IMR-90 (cell line): ENCODE results near the gene TMEM176B. TPM values are rescaled to one million over a fixed set of nuclear protein-coding genes. Genes with fewer than 3 reads are reported as not detected.

Experiments used
- ATAC-seq: fragments of 200-7000 bp; cut with Tn5 transposase; 2 replicates; pipeline ENCODE4 v1.9.1; 2020; ENCODE audit warnings: low read depth, mild to moderate bottlenecking, moderate library complexity
- BruUV-seq: library from RNA; stranded (reverse); fragments of 400-500 nt; replicated peaks from 2 replicates; lab custom pipeline; 2021; lab: Mats Ljungman, UMichigan
- CTCF ChIA-PET: fragments of 300-600 bp; formaldehyde crosslinking; extraction: SDS; loops from one replicate; lab custom pipeline; 2021; ENCODE audit warnings: antibody characterized with exemption; lab: Yijun Ruan, JAX
- POLR2A ChIA-PET: fragments of 300-600 bp; sonication (Branson Sonifier 250); formaldehyde crosslinking; loops from one replicate; lab custom pipeline; 2022; ENCODE audit warnings: antibody characterized with exemption; ENCODE audit not compliant: unreplicated experiment; lab: Charles Lee
- DNase-seq: peaks from one replicate; pipeline ENCODE4 v3.0.0; 2013
- H2AFZ ChIP-seq: replicated peaks from 2 replicates; pipeline ENCODE3; 2013; ENCODE audit warnings: low read length, mild to moderate bottlenecking; ENCODE audit not compliant: poor library complexity
- H2AK5ac ChIP-seq: 2 replicates; pipeline ENCODE4 v1.6.1; 2013; ENCODE audit warnings: low read depth, low read length, inconsistent platforms
- H2AK9ac ChIP-seq: replicated peaks from 2 replicates; pipeline ENCODE3; 2013; ENCODE audit warnings: mild to moderate bottlenecking, low read depth, low read length, moderate library complexity; ENCODE audit not compliant: poor library complexity
- H2BK120ac ChIP-seq: 2 replicates; pipeline ENCODE4 v1.6.1; 2013; ENCODE audit warnings: low read depth, low read length, inconsistent platforms
- H2BK15ac ChIP-seq: 3 replicates; pipeline ENCODE4 v1.6.1; 2013; ENCODE audit warnings: low read depth, low read length, inconsistent platforms
- H2BK20ac ChIP-seq: 2 replicates; pipeline ENCODE4 v1.6.1; 2013; ENCODE audit warnings: low read depth, mild to moderate bottlenecking, inconsistent platforms, low read length, moderate library complexity
- H2BK5ac ChIP-seq: 2 replicates; pipeline ENCODE4 v1.6.1; 2013; ENCODE audit warnings: mild to moderate bottlenecking, low read depth, low read length, inconsistent platforms; ENCODE audit not compliant: poor library complexity, severe bottlenecking
- H3K14ac ChIP-seq: replicated peaks from 2 replicates; pipeline ENCODE4 v1.6.1; 2013; ENCODE audit warnings: low read depth, low read length, inconsistent platforms
- H3K18ac ChIP-seq: 2 replicates; pipeline ENCODE4 v1.6.1; 2013; ENCODE audit warnings: low read depth, low read length, control low read depth
- H3K23ac ChIP-seq: 2 replicates; pipeline ENCODE4 v1.6.1; 2013; ENCODE audit warnings: low read depth, low read length, inconsistent platforms
- H3K27ac ChIP-seq: 2 replicates; pipeline ENCODE4 v1.5.1; 2013; ENCODE audit warnings: mild to moderate bottlenecking, control low read depth, low read length; ENCODE audit not compliant: insufficient read depth
- H3K27me3 ChIP-seq: 2 replicates; pipeline ENCODE4 v1.6.1; 2013; ENCODE audit warnings: low read length; ENCODE audit not compliant: control insufficient read depth, insufficient read depth
- H3K36me3 ChIP-seq: 2 replicates; pipeline ENCODE4 v1.6.1; 2013; ENCODE audit warnings: low read length, mixed read lengths; ENCODE audit not compliant: control insufficient read depth, insufficient read depth
- H3K4ac ChIP-seq: 2 replicates; pipeline ENCODE4 v1.6.1; 2013; ENCODE audit warnings: low read depth, low read length, inconsistent platforms
- H3K4me1 ChIP-seq: 2 replicates; pipeline ENCODE4 v1.6.1; 2013; ENCODE audit warnings: low read length, mixed read lengths; ENCODE audit not compliant: control insufficient read depth, insufficient read depth
- H3K4me2 ChIP-seq: 2 replicates; pipeline ENCODE4 v1.6.1; 2013; ENCODE audit warnings: low read depth, mild to moderate bottlenecking, control low read depth, low read length, moderate library complexity
- H3K4me3 ChIP-seq: 2 replicates; pipeline ENCODE4 v1.5.1; 2013; ENCODE audit warnings: low read depth, mild to moderate bottlenecking, control low read depth, low read length, moderate library complexity; ENCODE audit not compliant: insufficient read depth
- H3K56ac ChIP-seq: 2 replicates; pipeline ENCODE4 v1.6.1; 2013; ENCODE audit warnings: low read length, inconsistent platforms; ENCODE audit not compliant: insufficient read depth; ENCODE audit errors: extremely low read depth
- H3K79me1 ChIP-seq, 2 experiments: 2 replicates each; pipeline ENCODE4 v1.6.1; 2013; ENCODE audit warnings: low read length in 2 of 2, inconsistent platforms in 1 of 2, low read depth in 1 of 2
- H3K9ac ChIP-seq: 2 replicates; pipeline ENCODE4 v1.6.1; 2013; ENCODE audit warnings: low read depth, low read length, control low read depth
- H3K9me1 ChIP-seq: 2 replicates; pipeline ENCODE4 v1.6.1; 2013; ENCODE audit warnings: low read length, inconsistent platforms; ENCODE audit not compliant: insufficient read depth
- H3K9me3 ChIP-seq: 2 replicates; pipeline ENCODE4 v1.6.1; 2013; ENCODE audit warnings: low read length; ENCODE audit not compliant: control insufficient read depth, insufficient read depth
- H4K20me1 ChIP-seq: 2 replicates; pipeline ENCODE4 v1.6.1; 2013; ENCODE audit warnings: low read length, inconsistent platforms; ENCODE audit not compliant: insufficient read depth
- H4K5ac ChIP-seq: 2 replicates; pipeline ENCODE4 v1.6.1; 2013; ENCODE audit warnings: mild to moderate bottlenecking, low read depth, low read length, control low read depth
- H4K8ac ChIP-seq, 2 experiments: 2 replicates each; pipeline ENCODE4 v1.6.1; 2013; ENCODE audit warnings: low read depth in 2 of 2, low read length in 2 of 2, control low read depth in 1 of 2, inconsistent platforms in 1 of 2
- H4K91ac ChIP-seq: 2 replicates; pipeline ENCODE4 v1.6.1; 2013; ENCODE audit warnings: low read depth, low read length, inconsistent platforms; ENCODE audit not compliant: insufficient read depth
- CEBPB ChIP-seq: IDR thresholded peaks from 2 replicates; pipeline ENCODE4 v1.6.1; 2012; ENCODE audit warnings: low read depth, low read length, improper control_type of control experiment
- CHD1 ChIP-seq: IDR thresholded peaks from 2 replicates; pipeline ENCODE4 v1.6.1; 2012; ENCODE audit warnings: low read depth, low read length, improper control_type of control experiment
- CTCF ChIP-seq: conservative IDR thresholded peaks from 2 replicates; pipeline ENCODE4 v1.5.1; 2012; ENCODE audit warnings: mild to moderate bottlenecking, low read depth, low read length, improper control_type of control experiment
- ELK1 ChIP-seq: fragments of 150-350 bp; IDR thresholded peaks from 2 replicates; pipeline ENCODE4 v1.6.1; 2016; ENCODE audit warnings: low read depth, mild to moderate bottlenecking, low read length, moderate library complexity, borderline replicate concordance
- FOS ChIP-seq: fragments of 150-350 bp; IDR thresholded peaks from 2 replicates; pipeline ENCODE4 v1.6.1; 2016; ENCODE audit warnings: low read depth, low read length
- MAZ ChIP-seq: IDR thresholded peaks from 2 replicates; pipeline ENCODE4 v1.6.1; 2012; ENCODE audit warnings: low read depth, mild to moderate bottlenecking, low read length, improper control_type of control experiment, moderate library complexity, borderline replicate concordance
- MXI1 ChIP-seq: IDR thresholded peaks from 2 replicates; pipeline ENCODE4 v1.6.1; 2012; ENCODE audit warnings: low read depth, mild to moderate bottlenecking, low read length, moderate library complexity, borderline replicate concordance
- NFE2L2 ChIP-seq: fragments of 150-350 bp; IDR thresholded peaks from 2 replicates; pipeline ENCODE4 v1.6.1; 2016; ENCODE audit warnings: low read depth, mild to moderate bottlenecking, low read length
- RAD21 ChIP-seq: IDR thresholded peaks from 2 replicates; pipeline ENCODE4 v1.6.1; 2012; ENCODE audit warnings: low read length, improper control_type of control experiment
- SMC3 ChIP-seq: fragments of 150-350 bp; IDR thresholded peaks from 2 replicates; pipeline ENCODE4 v1.6.1; 2016; ENCODE audit warnings: low read depth, mild to moderate bottlenecking, antibody characterized with exemption, low read length, moderate library complexity
- WGBS, 2 experiments: methylation state at CpG; one replicate each; pipeline versions ENCODE4 v1.1.5 to v1.1.7; 2013; ENCODE audit warnings: missing lambda C conversion rate in 2 of 2; ENCODE audit not compliant: insufficient read length in 1 of 2; ENCODE audit errors: extremely low coverage in 2 of 2; 5-methylcytosine and 5-hydroxymethylcytosine counted together
- dilution Hi-C: fragments of 300-500 bp; cut with HindIII; formaldehyde crosslinking; loops from one replicate; pipeline ENCODE4 v1.14.3; 2018; ENCODE audit warnings: low sequenced_read_pairs; ENCODE audit not compliant: unreplicated experiment
- in situ Hi-C: fragments of 300-500 bp; cut with MboI; formaldehyde crosslinking; loops from 3 replicates; pipeline ENCODE4 v1.14.3; 2019; ENCODE audit warnings: low sequenced_read_pairs, inconsistent platforms, mixed read lengths
- intact Hi-C: fragments of 100-400 bp; cut with micrococcal nuclease; formaldehyde crosslinking; loops from 2 replicates; pipeline ENCODE4 v1.10.0; 2022
- polyA plus RNA-seq, 3 experiments: library from polyadenylated mRNA; depleted of rRNA; stranded (reverse); fragments of >200 nt; gene quantifications; 2 replicates each; pipeline ENCODE4 v1.2.3, GENCODE V29; 2012; ENCODE audit warnings: low replicate concordance in 1 of 3
- total RNA-seq: library from RNA; depleted of rRNA; stranded (reverse); fragments of >200 nt; gene quantifications from 2 replicates; pipeline ENCODE4 v1.2.3, GENCODE V29; 2012

TMEM176B gene
- total and polyA plus RNA-seq, 2 of the 4 experiments (the other 2 are of a cell fraction), result not detected

DNA sequence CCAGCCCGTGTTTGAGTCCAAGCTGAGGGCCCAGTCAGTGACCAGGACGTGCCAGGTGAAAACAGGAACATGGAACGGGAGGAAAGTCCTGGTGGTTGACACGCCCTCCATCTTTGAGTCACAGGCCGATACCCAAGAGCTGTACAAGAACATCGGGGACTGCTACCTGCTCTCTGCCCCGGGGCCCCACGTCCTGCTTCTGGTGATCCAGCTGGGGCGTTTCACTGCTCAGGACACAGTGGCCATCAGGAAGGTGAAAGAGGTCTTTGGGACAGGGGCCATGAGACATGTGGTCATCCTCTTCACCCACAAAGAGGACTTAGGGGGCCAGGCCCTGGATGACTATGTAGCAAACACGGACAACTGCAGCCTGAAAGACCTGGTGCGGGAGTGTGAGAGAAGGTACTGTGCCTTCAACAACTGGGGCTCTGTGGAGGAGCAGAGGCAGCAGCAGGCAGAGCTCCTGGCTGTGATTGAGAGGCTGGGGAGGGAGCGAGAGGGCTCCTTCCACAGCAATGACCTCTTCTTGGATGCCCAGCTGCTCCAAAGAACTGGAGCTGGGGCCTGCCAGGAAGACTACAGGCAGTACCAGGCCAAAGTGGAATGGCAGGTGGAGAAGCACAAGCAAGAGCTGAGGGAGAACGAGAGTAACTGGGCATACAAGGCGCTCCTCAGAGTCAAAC, 57.7 kb downstream of the TMEM176B start:
- Histone ChIP-seq H3K27ac (no peak overlapping the region), H4K91ac (no peak overlapping the region), H2BK20ac (no peak overlapping the region), H4K8ac (no peak overlapping the region), H4K20me1 (no peaks in the 10 kb centered on the region), H3K9ac (no peak overlapping the region), H2BK15ac (no peak overlapping the region), H3K56ac (no peak overlapping the region), H3K23ac (no peak overlapping the region), H3K36me3 (no peaks in the 10 kb centered on the region), H2AK9ac (no peak overlapping the region), H3K79me1 (no peaks in the 10 kb centered on the region), H3K9me3 (no peaks in the 10 kb centered on the region), H2AFZ (no peak overlapping the region), H2BK5ac (no peak overlapping the region), H3K4me2 (no peak overlapping the region), H3K4me1 (no peaks in the 10 kb centered on the region), H3K9me1 (no peaks in the 10 kb centered on the region), H2BK120ac (no peak overlapping the region), H2AK5ac (no peak overlapping the region), H4K5ac (no peak overlapping the region), H3K4me3 (no peak overlapping the region), H3K27me3 (no peaks in the 10 kb centered on the region; the same call in 1 of the 2 replicates), H3K4ac (no peak overlapping the region), H3K14ac (no peak overlapping the region), H3K18ac (no peak overlapping the region)
- ChIA-PET POLR2A (no interaction called here), CTCF (no interaction called here)
- 52% methylated on average over 5 of the region's 14 CpGs; no CpG with 5 or more reads in 1 of the 2 experiments for WGBS, 2 experiments
- in situ Hi-C loops (loop anchor here (25.0 kb wide), 1 partner anchor 430 kb away; the partner anchor contains the start of genes ACTR3C and LRRC61), dilution Hi-C loops (no loop called here), intact Hi-C loops (no loop called here)
- BruUV-seq, result no TSS peak
- DNase-seq (no peak), ATAC-seq (no peak)
- TF ChIP-seq CHD1 (no peak), ELK1 (no peak), MAZ (no peak), CTCF (no peak), RAD21 (no peak), SMC3 (no peak), MXI1 (no peak), NFE2L2 (no peak), CEBPB (no peak), FOS (no peak)
